ENCODE results near the gene SEMA4D. TPM values are rescaled to one million over a fixed set of nuclear protein-coding genes. Genes with fewer than 3 reads are reported as not detected.

The SEMA4D gene
- total and polyA plus RNA-seq, 2 of the 13 experiments (the other 11 are each of a cell fraction or from before 2014, with no cell fraction given): 0.13 to 0.16 TPM

- TF ChIP-seq SNAPC4 (CRISPR knock-in tag; IDR thresholded peaks at IDR 0.05) (no peak), ZSCAN20 (CRISPR knock-in tag; IDR thresholded peaks at IDR 0.05; ENCODE audit: borderline replicate concordance) (no peak), ZNF503 (CRISPR knock-in tag; IDR thresholded peaks at IDR 0.05) (no peak), GPBP1L1 (CRISPR knock-in tag; IDR thresholded peaks at IDR 0.05) (no peak), ZNF12 (CRISPR knock-in tag; IDR thresholded peaks at IDR 0.05) (no peak), ZNF557 (CRISPR knock-in tag; IDR thresholded peaks at IDR 0.05) (no peak), ZBTB37 (CRISPR knock-in tag; IDR thresholded peaks at IDR 0.05) (no peak), MTA3 (CRISPR knock-in tag; IDR thresholded peaks at IDR 0.05) (no peak), SPEN (CRISPR knock-in tag; IDR thresholded peaks at IDR 0.05; ENCODE audit: low read depth) (no peak)
These were observed 123.7 kb downstream of the SEMA4D start (continued) for GRCh38 chr9:89374176-89374575.
